ENCODE results near the gene BUD31. TPM values are rescaled to one million over a fixed set of nuclear protein-coding genes. Genes with fewer than 3 reads are reported as not detected.

BUD31 gene
- total RNA-seq, 3 donors from 2014 or later, result 53.9 to 69.8 (median 65.4) TPM

DNA sequence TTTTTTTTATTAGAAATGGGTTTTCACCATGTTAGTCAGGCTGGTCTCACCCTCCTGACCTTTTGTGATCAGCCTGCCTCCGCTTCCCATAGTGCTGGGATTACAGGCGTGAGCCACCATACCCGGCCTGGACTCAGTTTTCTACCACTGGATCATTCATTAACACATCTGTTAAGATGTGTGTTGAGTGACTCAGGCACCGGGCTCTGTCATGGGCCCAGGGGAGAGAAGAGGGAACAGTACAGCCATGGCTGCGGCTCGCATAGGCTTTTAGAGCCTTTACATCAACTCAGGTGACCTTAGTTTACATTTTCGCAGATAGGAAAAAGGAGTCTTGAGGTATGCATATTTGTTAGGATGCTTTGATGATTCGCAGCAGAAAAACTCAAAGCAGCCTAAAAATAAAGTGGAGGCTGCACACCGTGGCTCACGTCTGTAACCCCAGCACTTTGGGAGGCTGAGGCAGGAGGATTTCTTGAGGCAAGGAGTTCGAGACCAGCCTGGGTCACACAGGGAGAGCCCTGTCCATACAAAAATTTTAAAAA is 37.3 kb upstream of the BUD31 start:
- DNase-seq (ENCODE audit: low spot score in 2 of 2), result no peak
- no peak overlapping the region for H3K27ac ChIP-seq
- no peaks in the 10 kb centered on the region for H3K27me3 ChIP-seq
- no peaks in the 10 kb centered on the region for H3K36me3 ChIP-seq
- no peaks in the 10 kb centered on the region for H3K9me3 ChIP-seq
- H3K4me3 ChIP-seq, result no peak overlapping the region
- intact Hi-C loops (cut with DNase I; ENCODE audit: low total_unique reads), result no loop called here
- no peaks in the 10 kb centered on the region for H3K4me1 ChIP-seq
- no peak for TF ChIP-seq POLR2AphosphoS5 (IDR thresholded peaks at IDR 0.05)

DNA sequence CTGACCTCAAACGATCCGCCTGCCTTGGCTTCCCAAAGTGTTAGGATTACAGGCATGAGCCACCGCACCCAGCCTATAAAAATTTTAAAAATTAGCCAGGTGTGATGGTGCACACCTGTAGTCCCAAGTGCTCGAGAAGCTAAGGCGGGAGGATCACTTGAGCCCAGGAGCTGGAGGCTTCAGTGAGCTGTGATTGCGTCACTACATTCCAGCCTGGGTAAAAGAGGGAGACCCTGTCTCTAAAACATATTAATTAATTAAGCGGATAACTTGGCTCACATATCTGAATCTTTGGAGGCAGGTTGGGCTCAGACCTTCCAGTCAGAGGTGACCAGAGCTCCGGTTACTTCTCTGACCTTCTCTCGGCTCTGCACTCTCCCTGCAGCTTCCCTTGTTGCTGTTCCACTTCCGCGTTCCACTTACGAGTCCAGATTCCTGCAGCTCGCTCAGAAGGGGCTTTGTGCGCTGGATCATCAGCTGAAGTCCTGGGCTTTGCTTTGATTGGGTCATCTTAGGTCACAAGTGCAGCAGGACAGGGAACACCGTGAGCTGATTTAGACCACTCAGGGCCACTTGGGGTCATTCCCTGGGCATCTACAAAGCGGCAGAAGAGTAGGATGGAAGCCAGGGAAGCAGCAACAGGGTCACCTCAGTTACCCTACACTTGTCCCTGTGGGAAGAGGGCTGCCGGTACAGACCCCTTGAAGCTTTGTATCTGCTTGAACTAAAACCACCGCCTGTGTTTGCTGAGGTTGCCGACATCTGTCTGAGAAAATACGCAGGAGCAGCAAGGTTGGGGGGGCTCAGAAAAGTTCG is 36.3 kb upstream of the BUD31 start:
- DNase-seq (ENCODE audit: low spot score in 2 of 2), result no peak
- H3K4me3 ChIP-seq, result peak overlapping the region in 2 of 3 donors; percentile 6 to 22
- TF ChIP-seq POLR2A (IDR thresholded peaks at IDR 0.05) (no peak), POLR2AphosphoS5 (IDR thresholded peaks at IDR 0.05) (no peak)
- TF ChIP-seq, protein P1, sequence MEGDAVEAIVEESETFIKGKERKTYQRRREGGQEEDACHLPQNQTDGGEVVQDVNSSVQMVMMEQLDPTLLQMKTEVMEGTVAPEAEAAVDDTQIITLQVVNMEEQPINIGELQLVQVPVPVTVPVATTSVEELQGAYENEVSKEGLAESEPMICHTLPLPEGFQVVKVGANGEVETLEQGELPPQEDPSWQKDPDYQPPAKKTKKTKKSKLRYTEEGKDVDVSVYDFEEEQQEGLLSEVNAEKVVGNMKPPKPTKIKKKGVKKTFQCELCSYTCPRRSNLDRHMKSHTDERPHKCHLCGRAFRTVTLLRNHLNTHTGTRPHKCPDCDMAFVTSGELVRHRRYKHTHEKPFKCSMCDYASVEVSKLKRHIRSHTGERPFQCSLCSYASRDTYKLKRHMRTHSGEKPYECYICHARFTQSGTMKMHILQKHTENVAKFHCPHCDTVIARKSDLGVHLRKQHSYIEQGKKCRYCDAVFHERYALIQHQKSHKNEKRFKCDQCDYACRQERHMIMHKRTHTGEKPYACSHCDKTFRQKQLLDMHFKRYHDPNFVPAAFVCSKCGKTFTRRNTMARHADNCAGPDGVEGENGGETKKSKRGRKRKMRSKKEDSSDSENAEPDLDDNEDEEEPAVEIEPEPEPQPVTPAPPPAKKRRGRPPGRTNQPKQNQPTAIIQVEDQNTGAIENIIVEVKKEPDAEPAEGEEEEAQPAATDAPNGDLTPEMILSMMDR (IDR thresholded peaks at IDR 0.05), result no peak
- no peaks in the 10 kb centered on the region for H3K27me3 ChIP-seq
- no peaks in the 10 kb centered on the region for H3K9me3 ChIP-seq
- no peaks in the 10 kb centered on the region for H3K36me3 ChIP-seq
- intact Hi-C loops (cut with DNase I; ENCODE audit: low total_unique reads), result no loop called here
- H3K4me1 ChIP-seq, result no peaks in the 10 kb centered on the region
- H3K27ac ChIP-seq, result peak overlapping the region; percentile 43 to 46

DNA sequence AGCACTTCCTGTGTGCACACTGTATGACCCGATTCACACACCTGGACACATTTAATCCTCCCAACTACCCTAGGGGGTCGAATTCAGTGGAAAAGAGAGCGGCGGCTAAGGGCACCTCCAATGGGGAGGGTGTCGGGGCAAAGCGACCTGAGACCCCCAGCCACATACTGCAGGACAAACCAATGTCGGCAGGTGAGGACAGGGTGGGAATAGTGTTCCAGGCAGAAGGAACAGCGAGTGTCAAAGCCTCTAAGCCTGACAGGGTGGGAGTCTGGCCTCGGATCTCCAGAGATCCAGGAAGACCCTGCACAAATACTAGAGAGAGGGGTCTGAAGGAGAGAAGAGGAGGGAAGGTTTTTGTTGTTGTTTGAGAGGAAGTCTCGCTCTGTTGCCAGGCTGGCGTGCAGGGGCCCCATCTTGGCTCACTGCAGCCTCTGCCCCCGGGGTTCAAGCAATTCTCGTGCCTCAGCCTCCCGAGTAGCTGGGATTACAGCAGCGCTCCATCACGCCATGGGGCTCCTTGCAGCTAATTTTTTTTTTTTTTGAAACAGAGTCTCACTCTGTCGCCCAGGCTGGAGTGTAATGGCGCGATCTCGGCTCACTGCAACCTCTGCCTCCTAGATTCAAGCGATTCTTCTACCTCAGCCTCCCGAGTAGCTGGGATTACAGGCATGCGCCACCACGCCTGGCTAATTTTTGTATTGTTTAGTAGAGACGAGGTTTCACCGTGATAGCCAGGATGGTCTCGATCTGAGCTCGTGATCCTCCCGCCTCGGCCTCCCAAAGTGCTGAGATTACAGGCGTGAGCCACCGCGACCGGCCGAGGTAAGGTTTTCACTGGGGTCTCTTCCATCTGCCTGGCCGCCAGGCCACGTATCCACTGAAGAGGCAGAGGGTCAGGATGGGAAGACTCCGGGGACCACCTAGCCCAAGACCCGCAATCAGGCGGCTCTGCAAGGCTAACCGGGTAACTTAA is 35.4 kb upstream of the BUD31 start:
- Histone ChIP-seq H3K4me3 (peak overlapping the region; percentile 94 to 99 (median 97)), H3K36me3 (no peaks in the 10 kb centered on the region), H3K27me3 (no peaks in the 10 kb centered on the region), H3K27ac (peak overlapping the region; percentile 78 to 94), H3K4me1 (no peaks in the 10 kb centered on the region), H3K9me3 (no peaks in the 10 kb centered on the region)
- TF ChIP-seq POLR2AphosphoS5 (IDR thresholded peaks at IDR 0.05), result no peak
- TF ChIP-seq, protein P1 (IDR thresholded peaks at IDR 0.05), result no peak
- no peak for TF ChIP-seq POLR2A (IDR thresholded peaks at IDR 0.05)
- DNase-seq (ENCODE audit: low spot score in 2 of 2), result no peak
- intact Hi-C loops (cut with DNase I; ENCODE audit: low total_unique reads), result no loop called here

DNA sequence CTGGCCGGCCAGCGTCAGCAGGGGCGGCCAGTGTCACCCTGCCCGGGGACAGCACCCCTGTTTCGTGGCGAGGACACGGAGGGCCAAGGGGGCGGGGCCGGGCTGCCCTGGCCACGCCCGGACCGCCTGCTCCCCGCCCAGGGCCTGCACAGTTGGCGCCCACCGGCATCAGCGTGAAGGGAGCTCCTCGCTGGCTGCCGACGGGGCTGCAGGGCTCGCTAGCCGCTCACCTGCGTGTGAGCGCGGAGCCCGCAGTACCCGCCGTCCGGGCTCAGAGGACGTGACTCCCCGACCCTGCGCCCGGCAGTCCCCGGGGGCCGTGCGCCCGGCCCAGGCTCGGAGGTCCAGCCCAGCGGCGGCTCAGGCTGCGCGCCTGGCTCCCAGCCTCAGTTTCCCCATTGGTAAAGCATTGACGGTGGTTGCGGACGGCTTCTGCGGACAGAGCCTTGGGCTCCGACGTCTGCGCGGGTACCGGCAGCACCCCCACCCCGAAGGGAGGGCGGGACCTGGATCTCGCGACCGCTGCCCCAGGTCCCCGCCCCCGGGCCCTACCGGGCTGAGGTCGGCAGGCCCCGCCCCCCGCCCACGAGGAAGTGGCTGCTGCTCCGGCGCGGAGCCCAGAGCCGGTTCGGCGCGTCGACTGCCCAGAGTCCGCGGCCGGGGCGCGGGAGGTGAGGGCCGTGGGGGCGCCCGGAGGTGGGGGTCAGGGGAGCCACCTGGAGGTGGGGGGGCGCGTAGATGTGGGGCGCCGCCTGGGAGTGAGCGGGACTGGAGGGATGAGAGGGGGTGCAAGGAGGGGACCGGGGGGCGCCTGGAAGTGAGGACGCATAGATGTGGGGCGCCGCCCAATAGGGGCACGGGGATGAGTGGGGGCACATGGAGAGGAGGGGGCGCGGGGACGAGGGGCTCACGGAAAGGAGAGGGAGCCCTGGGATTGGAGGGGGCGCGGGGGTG is 34.4 kb upstream of the BUD31 start, which contains the start of gene ARPC1B:
Gene ARPC1B (plus strand): TSS at position 620 of the 954 bp plus-strand sequence. CDS start 10,985 bp downstream, outside the sequence.
- no peaks in the 10 kb centered on the region for H3K36me3 ChIP-seq
- DNase-seq (ENCODE audit: low spot score in 2 of 2), result peak; percentile 58 to 65
- no peaks in the 10 kb centered on the region for H3K9me3 ChIP-seq
- intact Hi-C loops (cut with DNase I; ENCODE audit: low total_unique reads), result no loop called here
- H3K27ac ChIP-seq, result peak within 1 kb of the TSS; percentile 78 to 94
- TF ChIP-seq, protein P1 (IDR thresholded peaks at IDR 0.05), result no peak
- TF ChIP-seq POLR2A (IDR thresholded peaks at IDR 0.05) (peak; percentile 31), POLR2AphosphoS5 (IDR thresholded peaks at IDR 0.05) (peak in 1 of 3 donors; percentile 52)
- H3K27me3 ChIP-seq, result no peaks in the 10 kb centered on the region
- H3K4me1 ChIP-seq, result no peaks in the 10 kb centered on the region
- H3K4me3 ChIP-seq, result peak within 1 kb of the TSS; percentile 94 to 99 (median 97)
